K562 (cell line): ENCODE results near the gene WFIKKN2. TPM values are rescaled to one million over a fixed set of nuclear protein-coding genes. Genes with fewer than 3 reads are reported as not detected.
A peak's percentile ranks its signal among the peaks of the same experiment; 100 is the strongest.

ENCODE experiments used
- ATAC-seq: fragments of 200-7000 bp; cut with Tn5 transposase; 3 replicates; pipeline ENCODE4 v1.9.1; 2020; ENCODE audit warnings: moderate library complexity
- BruUV-seq: library from RNA; stranded (reverse); fragments of 400-500 nt; replicated peaks from 2 replicates; lab custom pipeline; 2021; lab: Mats Ljungman, UMichigan
- CTCF ChIA-PET: fragments of 300-600 bp; formaldehyde crosslinking; extraction: SDS; loops from one replicate; lab custom pipeline; 2021; ENCODE audit warnings: low intra/inter-chr PET ratio; lab: Yijun Ruan, JAX
- POLR2A ChIA-PET: fragments of 300-600, 350-650 bp; sonication (Branson Sonifier 250); formaldehyde crosslinking; extraction: SDS; loops from one replicate; lab custom pipeline; 2021; ENCODE audit warnings: antibody characterized with exemption, inconsistent platforms; lab: Yijun Ruan, JAX
- DNase-seq, 4 experiments: peaks; one replicate each; pipeline versions ENCODE4 v3.0.0 to v3.0.0-alpha.2; 2011 to 2018; ENCODE audit warnings: low spot score in 3 of 4, mixed read lengths in 3 of 4; ENCODE audit errors: extremely low read depth in 1 of 4
- FAIRE-seq: peaks from 2 replicates; lab custom pipeline; 2011; peaks lifted over from hg19 to GRCh38; lab: Jason Lieb, UNC
- H2AFZ ChIP-seq: 2 replicates; pipeline ENCODE4 v1.6.0; 2011; ENCODE audit warnings: low read depth, low read length, control low read depth, inconsistent platforms
- H3K27ac ChIP-seq: fragments of 200-600 bp; 3 replicates; pipeline ENCODE4 v1.8.0; 2011; ENCODE audit warnings: low read depth, mild to moderate bottlenecking, control low read depth, inconsistent platforms, low read length, moderate library complexity, mixed read lengths; ENCODE audit errors: extremely low read depth
- H3K27me3 ChIP-seq, 2 experiments: fragments of 300-600 bp in 1 of 2; 2 replicates in 1 of 2; 3 replicates in 1 of 2; pipeline versions ENCODE4 v1.6.0 to v1.8.0; 2011; ENCODE audit warnings: inconsistent platforms in 2 of 2, low read length in 2 of 2, mild to moderate bottlenecking in 1 of 2, mixed read lengths in 1 of 2, moderate library complexity in 1 of 2; ENCODE audit not compliant: control insufficient read depth in 2 of 2, insufficient read depth in 2 of 2
- H3K36me3 ChIP-seq: fragments of 300-600 bp; 3 replicates; pipeline ENCODE4 v1.8.0; 2011; ENCODE audit warnings: mild to moderate bottlenecking, low read length, inconsistent platforms; ENCODE audit not compliant: control insufficient read depth, insufficient read depth
- H3K4me1 ChIP-seq, 2 experiments: fragments of 200-600 bp in 1 of 2; replicated peaks in 1 of 2; 2 replicates in 1 of 2; 3 replicates in 1 of 2; pipeline versions ENCODE4 v1.5.1 to v1.8.0; 2011; ENCODE audit warnings: inconsistent platforms in 2 of 2, low read length in 2 of 2, mild to moderate bottlenecking in 1 of 2, mixed read lengths in 1 of 2, moderate library complexity in 1 of 2; ENCODE audit not compliant: control insufficient read depth in 2 of 2, insufficient read depth in 2 of 2
- H3K4me2 ChIP-seq: 2 replicates; pipeline ENCODE4 v1.6.1; 2011; ENCODE audit warnings: low read length, control low read depth, inconsistent platforms, mixed read lengths; ENCODE audit not compliant: insufficient read depth
- H3K4me3 ChIP-seq: fragments of 200-600 bp; sonication (generic), shearing (Covaris generic); 2 replicates; pipeline ENCODE4 v1.5.1; 2016; ENCODE audit warnings: control low read depth, inconsistent platforms
- H3K79me2 ChIP-seq: fragments of 200-600 bp; 3 replicates; pipeline ENCODE4 v1.8.0; 2011; ENCODE audit warnings: low read length, inconsistent platforms; ENCODE audit not compliant: control insufficient read depth, insufficient read depth
- H3K9ac ChIP-seq, 2 experiments: 2 replicates each; pipeline versions ENCODE4 v1.6.0 to v1.6.1; 2011; ENCODE audit warnings: low read depth in 2 of 2, low read length in 2 of 2, control low read depth in 1 of 2, inconsistent platforms in 1 of 2, mild to moderate bottlenecking in 1 of 2, mixed read lengths in 1 of 2; ENCODE audit not compliant: insufficient read depth in 1 of 2
- H3K9me1 ChIP-seq: one replicate; pipeline ENCODE4 v1.6.0; 2011; ENCODE audit warnings: inconsistent platforms, mild to moderate bottlenecking, low read length, moderate library complexity; ENCODE audit not compliant: control insufficient read depth, insufficient read depth
- H3K9me3 ChIP-seq: replicated peaks from 2 replicates; pipeline ENCODE4 v1.5.1; 2011; ENCODE audit warnings: low read depth, low read length, inconsistent platforms; ENCODE audit not compliant: control insufficient read depth, insufficient read depth
- H4K20me1 ChIP-seq: replicated peaks from 2 replicates; pipeline ENCODE4 v1.6.1; 2011; ENCODE audit warnings: low read length, inconsistent platforms, mixed read lengths; ENCODE audit not compliant: control insufficient read depth, insufficient read depth
- CEBPG ChIP-seq, 3 experiments: fragments of 200-800 bp in 1 of 3; sonication (Bioruptor generic) in 1 of 3; sonication (generic) in 1 of 3; formaldehyde crosslinking in 1 of 3; IDR thresholded peaks in 2 of 3; conservative IDR thresholded peaks in 1 of 3; 2 replicates each; pipeline versions ENCODE4 v1.6.1 to v1.8.0; 2016 to 2022; ENCODE audit warnings: missing compliant biosample characterization in 2 of 3, missing genetic modification characterization in 2 of 3, mild to moderate bottlenecking in 1 of 3, missing genetic modification reagents in 1 of 3
- ELF2 ChIP-seq: fragments of 250-450 bp; sonication (Bioruptor Pico); IDR thresholded peaks from 2 replicates; pipeline ENCODE4 v1.5.0; 2021; ENCODE audit warnings: mild to moderate bottlenecking
- PML ChIP-seq: IDR thresholded peaks from 2 replicates; pipeline ENCODE4 v1.6.1; 2012; ENCODE audit warnings: low read length, inconsistent platforms
- POLR2A ChIP-seq: fragments of 450-650 bp; conservative IDR thresholded peaks from 2 replicates; pipeline ENCODE4 v1.6.1; 2016
- SIN3B ChIP-seq: fragments of 450-650 bp; IDR thresholded peaks from 2 replicates; pipeline ENCODE4 v1.6.1; 2017; ENCODE audit warnings: low read depth, mild to moderate bottlenecking, moderate library complexity
- THRB ChIP-seq: fragments of 450-650 bp; formaldehyde crosslinking; conservative IDR thresholded peaks from 2 replicates; pipeline ENCODE4 v1.4.0; 2022; ENCODE audit warnings: mild to moderate bottlenecking, missing genetic modification characterization
- ZBTB26 ChIP-seq: fragments of 450-650 bp; formaldehyde crosslinking; IDR thresholded peaks from 2 replicates; pipeline ENCODE4 v1.4.0; 2022; ENCODE audit warnings: missing genetic modification characterization
- ZFP36 ChIP-seq: fragments of 150-350 bp; IDR thresholded peaks from 2 replicates; pipeline ENCODE4 v1.6.1; 2018; ENCODE audit warnings: low read length, low read depth; ENCODE audit not compliant: partially characterized antibody
- WGBS: fragments of 100-300 bp; shearing (Covaris generic); methylation state at CpG from one replicate; pipeline ENCODE4 v1.1.6; 2016; ENCODE audit warnings: low coverage, mixed read lengths; ENCODE audit not compliant: insufficient coverage; ENCODE audit errors: missing lambda C conversion rate; 5-methylcytosine and 5-hydroxymethylcytosine counted together
- in situ Hi-C: fragments of 300-500 bp; cut with MboI; formaldehyde crosslinking; loops from 4 replicates; pipeline ENCODE4 v1.15.0; 2018; ENCODE audit warnings: inconsistent platforms, mixed read lengths
- intact Hi-C: fragments of 100-400 bp; cut with micrococcal nuclease; formaldehyde crosslinking; loops from 2 replicates; pipeline ENCODE4 v1.14.2; 2022
- polyA plus RNA-seq, 8 experiments: library from polyadenylated mRNA; depleted of rRNA in 4 of 8; stranded (reverse) in 5 of 8; unstranded in 3 of 8; fragments of >200 nt; fragmentation: Nextera tagmentation in 2 of 8; fragmentation: Illumina TruSeq in 1 of 8; extraction: Ambion mirVana in 2 of 8; extraction: Trizol in 1 of 8; gene quantifications; 2 replicates each; pipeline versions ENCODE4 v1.2.1 to v1.2.3, GENCODE V29; 2011 to 2014; ENCODE audit warnings: inconsistent platforms in 1 of 8, missing spikeins in 1 of 8
- total RNA-seq, 7 experiments: library from RNA; depleted of rRNA in 6 of 7; stranded (reverse); fragments of >200 nt in 6 of 7; fragmentation: Illumina TruSeq in 2 of 7; extraction: Trizol in 2 of 7; gene quantifications; 2 replicates each; pipeline versions ENCODE4 v1.2.1 to v1.2.3, GENCODE V29; 2011 to 2021; ENCODE audit warnings: low replicate concordance in 1 of 7

The WFIKKN2 gene
- total and polyA plus RNA-seq, 9 of the 15 experiments (the other 6 are each of a cell fraction or from before 2014, with no cell fraction given), result 0.07 TPM; not detected in 8

- H3K9me1 ChIP-seq, result no peaks in the 10 kb centered on the region
- BruUV-seq, result no TSS peak
- H3K4me3 ChIP-seq, result no peak overlapping the region
- H3K4me1 ChIP-seq, result peaks cover 3 to 6% of the 10 kb centered on the region in 2 experiments; a peak in 3 of 5 replicates
- H3K9ac ChIP-seq, result no peak overlapping the region
- WGBS, result 33% methylated on average over 2 of the region's 2 CpGs
- in situ Hi-C loops, result loop anchor here (5.0 to 10.0 kb wide), 2 partner anchors 91 to 293 kb away; partner anchors contain the start of gene NME1
- TF ChIP-seq ELF2 (CRISPR knock-in tag) (no peak), THRB (CRISPR knock-in tag) (0 out of 2 replicates have a peak, but pooled peaks have one; percentile 35), CEBPG (CRISPR knock-in tag; IDR thresholded peaks at IDR 0.05) (no peak), CEBPG (tag; conservative IDR thresholded peaks at IDR 0.05 in 1 of 2, IDR thresholded peaks at IDR 0.05 in 1 of 2) (no peak), ZBTB26 (CRISPR knock-in tag) (peak; percentile 44; the same call in 1 of the 2 replicates), PML (no peak), ZFP36 (no peak), SIN3B (no peak), POLR2A (peak; percentile 49; the same call in 1 of the 2 replicates)
- TF ChIP-seq, all 486 proteins: peak for 3
- no peak overlapping the region for H3K4me2 ChIP-seq
- H3K9me3 ChIP-seq, result no peaks in the 10 kb centered on the region
- no peak overlapping the region for H2AFZ ChIP-seq
- no peak overlapping the region for H3K27ac ChIP-seq
- peaks cover 12% of the 10 kb centered on the region for H4K20me1 ChIP-seq
- ChIA-PET CTCF (no interaction called here), POLR2A (interaction anchor here (0.9 to 7.7 kb wide), 5 partner anchors 10 to 116 kb away, joined by 3 to 207 read pairs (median 4); no protein-coding TSS in a partner anchor)
- H3K36me3 ChIP-seq, result peaks cover 26% of the 10 kb centered on the region
- no peaks in the 10 kb centered on the region for H3K27me3 ChIP-seq
- DNase-seq (no peak), ATAC-seq (no peak), FAIRE-seq (no peak)
- intact Hi-C loops, result no loop called here
- H3K79me2 ChIP-seq, result peaks cover 39% of the 10 kb centered on the region
These were observed 25.9 kb downstream of the WFIKKN2 start for GRCh38 chr17:50861334-50861676.
